HEK293 (cell line): Measurements from ENCODE around the gene INF2.
A peak's percentile ranks its signal among the peaks of the same experiment; 100 is the strongest.

Experiments
- CTCF ChIA-PET: fragments of 350-600 bp; formaldehyde crosslinking; extraction: SDS; loops from one replicate; lab custom pipeline; 2021; ENCODE audit warnings: antibody characterized with exemption; lab: Yijun Ruan, JAX
- POLR2A ChIA-PET: fragments of 300-600 bp; formaldehyde crosslinking; extraction: SDS; loops from one replicate; lab custom pipeline; 2020; ENCODE audit warnings: antibody characterized with exemption, inconsistent platforms; lab: Yijun Ruan, JAX
- H3K27ac ChIP-seq: fragments of 200-500 bp; sonication (Bioruptor generic); 2 replicates; pipeline ENCODE4 v1.5.1; 2014; ENCODE audit warnings: low read depth, low read length, control low read depth, inconsistent platforms; ENCODE audit errors: extremely low read depth
- H3K36me3 ChIP-seq, 2 experiments: fragments of 200-500 bp in 1 of 2; sonication (Bioruptor generic) in 1 of 2; 1 replicate in 1 of 2; 2 replicates in 1 of 2; pipeline ENCODE4 v1.5.1; 2014 to 2017; ENCODE audit warnings: inconsistent platforms in 2 of 2, low read length in 2 of 2; ENCODE audit not compliant: control insufficient read depth in 2 of 2, insufficient read depth in 1 of 2
- H3K4me1 ChIP-seq: fragments of 200-500 bp; sonication (Bioruptor generic); 2 replicates; pipeline ENCODE4 v1.5.1; 2014; ENCODE audit warnings: mild to moderate bottlenecking, low read length, inconsistent platforms; ENCODE audit not compliant: control insufficient read depth, insufficient read depth
- H3K4me3 ChIP-seq: 2 replicates; pipeline ENCODE4 v1.5.1; 2011; ENCODE audit warnings: low read depth, mild to moderate bottlenecking, control low read depth, low read length, moderate library complexity
- H3K9me3 ChIP-seq: fragments of 200-500 bp; sonication (Bioruptor generic); 2 replicates; pipeline ENCODE4 v1.5.1; 2014; ENCODE audit warnings: low read depth, low read length, inconsistent platforms; ENCODE audit not compliant: control insufficient read depth, insufficient read depth
- GLIS2 ChIP-seq: fragments of 450-650 bp; formaldehyde crosslinking; IDR thresholded peaks from 2 replicates; pipeline ENCODE4 v1.5.1; 2016; ENCODE audit warnings: missing biosample characterization, missing genetic modification characterization
- HOXA7 ChIP-seq: sonication (generic); formaldehyde crosslinking; IDR thresholded peaks from 2 replicates; pipeline ENCODE4 v1.8.1; 2022; ENCODE audit warnings: missing genetic modification reagents, borderline replicate concordance
- IKZF3 ChIP-seq: fragments of 450-650 bp; IDR thresholded peaks from 2 replicates; pipeline ENCODE4 v1.5.0; 2018; ENCODE audit warnings: missing biosample characterization, mild to moderate bottlenecking, missing genetic modification characterization, moderate library complexity
- KLF7 ChIP-seq: fragments of 450-650 bp; formaldehyde crosslinking; IDR thresholded peaks from 2 replicates; pipeline ENCODE4 v1.5.1; 2016; ENCODE audit warnings: missing biosample characterization, missing genetic modification characterization, borderline replicate concordance
- PRDM1 ChIP-seq: fragments of 450-650 bp; formaldehyde crosslinking; IDR thresholded peaks from 2 replicates; pipeline ENCODE4; 2016; ENCODE audit warnings: missing biosample characterization, missing genetic modification characterization
- ZBTB7A ChIP-seq: fragments of 450-650 bp; formaldehyde crosslinking; IDR thresholded peaks from 2 replicates; pipeline ENCODE4 v1.5.1; 2016; ENCODE audit warnings: low read depth, missing biosample characterization, missing genetic modification characterization
- ZFP3 ChIP-seq: fragments of 450-650 bp; formaldehyde crosslinking; IDR thresholded peaks from 2 replicates; pipeline ENCODE4 v1.5.1; 2016; ENCODE audit warnings: low read depth, missing biosample characterization, missing genetic modification characterization
- ZFP69B ChIP-seq: fragments of 450-650 bp; formaldehyde crosslinking; IDR thresholded peaks from 2 replicates; pipeline ENCODE4 v1.5.1; 2016; ENCODE audit warnings: missing biosample characterization, missing genetic modification characterization
- ZNF10 ChIP-seq: fragments of 450-650 bp; formaldehyde crosslinking; IDR thresholded peaks from 2 replicates; pipeline ENCODE4 v1.5.1; 2017; ENCODE audit warnings: missing biosample characterization, missing genetic modification characterization
- ZNF175 ChIP-seq: fragments of 450-650 bp; formaldehyde crosslinking; IDR thresholded peaks from 2 replicates; pipeline ENCODE4 v1.5.1; 2016; ENCODE audit warnings: missing biosample characterization, missing genetic modification characterization
- ZNF214 ChIP-seq: fragments of 450-650 bp; formaldehyde crosslinking; IDR thresholded peaks from 2 replicates; pipeline ENCODE4 v1.5.1; 2017; ENCODE audit warnings: missing biosample characterization, mild to moderate bottlenecking, missing genetic modification characterization, borderline replicate concordance
- ZNF239 ChIP-seq: fragments of 450-650 bp; formaldehyde crosslinking; IDR thresholded peaks from 2 replicates; pipeline ENCODE4 v1.5.1; 2016; ENCODE audit warnings: missing biosample characterization, missing genetic modification characterization
- ZNF292 ChIP-seq: fragments of 450-650 bp; formaldehyde crosslinking; IDR thresholded peaks from 2 replicates; pipeline ENCODE4 v1.5.1; 2016; ENCODE audit warnings: low read depth, missing biosample characterization, missing genetic modification characterization, borderline replicate concordance
- ZNF335 ChIP-seq: fragments of 450-650 bp; formaldehyde crosslinking; conservative IDR thresholded peaks from 2 replicates; pipeline ENCODE4 v1.5.1; 2016; ENCODE audit warnings: missing biosample characterization, missing genetic modification characterization
- ZNF423 ChIP-seq: fragments of 450-650 bp; formaldehyde crosslinking; IDR thresholded peaks from 2 replicates; pipeline ENCODE4 v1.5.1; 2016; ENCODE audit warnings: missing biosample characterization, missing genetic modification characterization
- ZNF426 ChIP-seq: fragments of 450-650 bp; formaldehyde crosslinking; IDR thresholded peaks from 2 replicates; pipeline ENCODE4 v1.5.1; 2017; ENCODE audit warnings: missing biosample characterization, missing genetic modification characterization, mild to moderate bottlenecking, inconsistent platforms, moderate library complexity
- ZNF558 ChIP-seq: fragments of 450-650 bp; formaldehyde crosslinking; IDR thresholded peaks from 2 replicates; pipeline ENCODE4 v1.5.1; 2016; ENCODE audit warnings: missing biosample characterization, missing genetic modification characterization
- ZNF560 ChIP-seq: fragments of 450-650 bp; formaldehyde crosslinking; IDR thresholded peaks from 2 replicates; pipeline ENCODE4 v1.5.1; 2017; ENCODE audit warnings: missing biosample characterization, missing genetic modification characterization, borderline replicate concordance
- ZNF571 ChIP-seq: fragments of 450-650 bp; formaldehyde crosslinking; IDR thresholded peaks from 2 replicates; pipeline ENCODE4 v1.5.0; 2017; ENCODE audit warnings: missing biosample characterization, missing genetic modification characterization
- ZNF600 ChIP-seq: fragments of 450-650 bp; formaldehyde crosslinking; IDR thresholded peaks from 2 replicates; pipeline ENCODE4 v1.5.1; 2016; ENCODE audit warnings: missing biosample characterization, missing genetic modification characterization
- ZNF654 ChIP-seq: fragments of 450-650 bp; formaldehyde crosslinking; IDR thresholded peaks from 2 replicates; pipeline ENCODE4 v1.5.1; 2016; ENCODE audit warnings: low read depth, missing biosample characterization, missing genetic modification characterization
- ZNF692 ChIP-seq: fragments of 450-650 bp; formaldehyde crosslinking; IDR thresholded peaks from 2 replicates; pipeline ENCODE4 v1.5.1; 2016; ENCODE audit warnings: missing biosample characterization, missing genetic modification characterization
- ZNF830 ChIP-seq: fragments of 450-650 bp; IDR thresholded peaks from 2 replicates; pipeline ENCODE4 v1.5.0; 2018; ENCODE audit warnings: missing biosample characterization, missing genetic modification characterization, low read depth, mild to moderate bottlenecking, moderate library complexity
- ZSCAN5A ChIP-seq: fragments of 450-650 bp; formaldehyde crosslinking; IDR thresholded peaks from 2 replicates; pipeline ENCODE4 v1.5.1; 2016; ENCODE audit warnings: missing biosample characterization, missing genetic modification characterization

INF2 gene

GRCh38 chr14:104639885-104640548, 49.4 kb upstream of the INF2 start (continued):
- 0 out of 2 replicates have a peak, but pooled peaks have one; percentile 19 for TF ChIP-seq IKZF3 (tag by site-specific recombination)

- TF ChIP-seq ZFP69B (tag by site-specific recombination), result no peak
- no peak for TF ChIP-seq PRDM1 (tag by site-specific recombination)
- TF ChIP-seq KLF7, result no peak
- TF ChIP-seq ZNF830, result no peak
- TF ChIP-seq GLIS2 (tag by site-specific recombination), result peak; percentile 10; the same call in 1 of the 2 replicates
- TF ChIP-seq ZNF292, result no peak
- TF ChIP-seq, all 188 proteins: peak for 1
- Histone ChIP-seq H3K4me1 (peaks cover 7% of the 10 kb centered on the region; the same call in 1 of the 2 replicates), H3K27ac (no peak overlapping the region), H3K9me3 (no peaks in the 10 kb centered on the region), H3K36me3 (no peaks in the 10 kb centered on the region), H3K4me3 (no peak overlapping the region)
- ChIA-PET CTCF (interaction anchor here (0.6 to 1.2 kb wide), 8 partner anchors 60 to 740 kb away, joined by 3 to 6 read pairs (median 3); no protein-coding TSS in a partner anchor), POLR2A (no interaction called here)
Measured at GRCh38 chr14:104640681-104641080, 48.7 kb upstream of the INF2 start.

GRCh38 chr14:104641753-104642539, 47.5 kb upstream of the INF2 start:
- Histone ChIP-seq H3K9me3 (no peaks in the 10 kb centered on the region), H3K4me3 (no peak overlapping the region), H3K4me1 (peaks cover 7% of the 10 kb centered on the region; the same call in 1 of the 2 replicates), H3K36me3 (no peaks in the 10 kb centered on the region), H3K27ac (no peak overlapping the region)
- TF ChIP-seq ZNF10 (tag by site-specific recombination), result peak; percentile 96
- TF ChIP-seq ZNF560 (tag by site-specific recombination), result no peak
- no peak for TF ChIP-seq ZNF214 (tag by site-specific recombination)
- TF ChIP-seq ZFP3 (tag by site-specific recombination), result no peak
- ChIA-PET CTCF (interaction anchor here (0.6 kb wide), 1 partner anchor 48 kb away, joined by 4 read pairs; no protein-coding TSS in a partner anchor), POLR2A (no interaction called here)

GRCh38 chr14:104642540-104642868, 46.9 kb upstream of the INF2 start:
- no peak overlapping the region for H3K27ac ChIP-seq
- H3K4me1 ChIP-seq, result peaks cover 7% of the 10 kb centered on the region; the same call in 1 of the 2 replicates
- H3K9me3 ChIP-seq, result no peaks in the 10 kb centered on the region
- H3K4me3 ChIP-seq, result no peak overlapping the region
- no peaks in the 10 kb centered on the region for H3K36me3 ChIP-seq
- ChIA-PET CTCF (interaction anchor here (0.7 kb wide), 1 partner anchor 15 kb away, joined by 3 read pairs; no protein-coding TSS in a partner anchor), POLR2A (no interaction called here)
- TF ChIP-seq ZNF600, result no peak
- no peak for TF ChIP-seq ZBTB7A (tag by site-specific recombination)
- TF ChIP-seq ZNF830, result no peak
- no peak for TF ChIP-seq ZNF239
- TF ChIP-seq ZNF558, result no peak

GRCh38 chr14:104643306-104643705, 46.1 kb upstream of the INF2 start:
- ChIA-PET CTCF (interaction anchor here (0.7 kb wide), 1 partner anchor 16 kb away, joined by 3 read pairs; no protein-coding TSS in a partner anchor), POLR2A (no interaction called here)
- Histone ChIP-seq H3K27ac (no peak overlapping the region), H3K9me3 (no peaks in the 10 kb centered on the region), H3K4me1 (no peaks in the 10 kb centered on the region), H3K4me3 (no peak overlapping the region), H3K36me3 (no peaks in the 10 kb centered on the region)
- TF ChIP-seq ZNF692 (tag by site-specific recombination) (no peak), ZNF175 (tag by site-specific recombination) (no peak), ZNF426 (tag by site-specific recombination) (no peak), ZNF654 (tag by site-specific recombination) (no peak), ZNF239 (no peak), ZNF423 (tag by site-specific recombination) (no peak), HOXA7 (no peak), ZNF571 (no peak), ZNF335 (tag by site-specific recombination) (no peak), ZSCAN5A (no peak)
